Cardiac muscle cell (in vitro differentiated cells and primary cell): ENCODE data around the gene CHRM2. TPM values are rescaled to one million over a fixed set of nuclear protein-coding genes. Genes with fewer than 3 reads are reported as not detected.
A peak's percentile ranks its signal among the peaks of the same experiment; 100 is the strongest.

Experiments
- DNase-seq, 2 donors: peaks; one replicate each; pipeline versions ENCODE4 v3.0.0 to v3.0.0-alpha.2; 2010 to 2017; ENCODE audit warnings: low read depth in 1 of 2, low spot score in 1 of 2
- H3K27ac ChIP-seq: fragments of 200-600 bp; sonication (generic); 2 replicates; pipeline ENCODE4 v1.5.1; 2016
- H3K27me3 ChIP-seq: fragments of 200-600 bp; sonication (generic); 2 replicates; pipeline ENCODE4 v1.6.0; 2016; ENCODE audit warnings: control low read depth
- H3K36me3 ChIP-seq: fragments of 200-600 bp; sonication (generic); 2 replicates; pipeline ENCODE4 v1.5.1; 2016; ENCODE audit warnings: control low read depth
- H3K4me1 ChIP-seq: fragments of 200-600 bp; sonication (generic); 2 replicates; pipeline ENCODE4 v1.8.1; 2017; ENCODE audit warnings: low read depth, mild to moderate bottlenecking, mixed run types
- H3K4me3 ChIP-seq: fragments of 200-600 bp; sonication (generic); 2 replicates; pipeline ENCODE4 v1.5.1; 2016; ENCODE audit warnings: mild to moderate bottlenecking
- H3K9me3 ChIP-seq: fragments of 200-600 bp; sonication (generic); 2 replicates; pipeline ENCODE4 v1.5.1; 2017; ENCODE audit warnings: low read depth, mild to moderate bottlenecking, control low read depth
- polyA plus RNA-seq: library from polyadenylated mRNA; unstranded; fragments of >200 nt; fragmentation: Nextera tagmentation; extraction: Ambion mirVana; gene quantifications from 2 replicates; pipeline ENCODE4 v1.2.1, GENCODE V29; 2016
- total RNA-seq: library from RNA; depleted of rRNA; stranded (reverse); fragments of >200 nt; gene quantifications from 2 replicates; pipeline ENCODE4 v1.2.3, GENCODE V29; 2016
- TF ChIP-seq, protein P1 (sequence below): IDR thresholded peaks from 2 replicates; pipeline ENCODE4 v1.5.1; 2012; ENCODE audit warnings: low read depth, mild to moderate bottlenecking, low read length

CHRM2 gene
- total and polyA plus RNA-seq, 2 experiments from 2014 or later: 37.5 to 75.3 TPM

DNA sequence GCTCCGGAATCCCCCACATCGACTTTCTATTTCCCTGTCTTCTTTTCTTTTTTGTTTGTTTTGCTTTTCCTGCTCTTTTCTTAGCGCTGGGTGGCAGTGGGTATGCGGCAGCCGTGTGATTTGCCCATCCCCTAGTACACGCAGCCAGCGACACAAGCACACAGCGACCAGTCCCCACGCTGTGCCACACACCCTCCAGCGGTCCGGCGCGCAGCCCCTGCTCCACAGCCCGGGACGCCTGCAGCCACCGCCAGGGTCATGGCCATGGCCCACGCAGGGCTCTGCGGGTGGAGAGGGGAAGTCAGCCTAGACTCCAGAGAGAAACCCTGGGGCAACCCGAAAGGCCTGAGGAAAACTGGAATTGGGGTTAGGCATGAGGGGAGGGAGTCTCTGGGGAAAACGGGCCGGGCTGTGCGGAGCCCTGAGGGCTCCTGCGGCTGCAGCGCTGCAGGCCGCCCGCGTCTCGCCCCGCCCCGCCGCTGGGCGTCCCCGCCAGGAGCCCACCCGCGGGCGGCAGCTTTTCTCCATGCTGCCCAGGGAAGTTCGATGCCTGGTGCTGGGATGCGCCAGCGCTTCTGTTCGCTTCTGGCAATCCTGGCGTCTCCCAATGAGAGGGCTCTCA, 2.5 kb downstream of the CHRM2 start:
- Histone ChIP-seq H3K4me3 (peak overlapping the region; percentile 81), H3K27me3 (peaks cover 6% of the 10 kb centered on the region), H3K36me3 (no peaks in the 10 kb centered on the region), H3K27ac (peak overlapping the region; percentile 56), H3K9me3 (no peaks in the 10 kb centered on the region), H3K4me1 (peaks cover 22% of the 10 kb centered on the region)
- TF ChIP-seq, protein P1, sequence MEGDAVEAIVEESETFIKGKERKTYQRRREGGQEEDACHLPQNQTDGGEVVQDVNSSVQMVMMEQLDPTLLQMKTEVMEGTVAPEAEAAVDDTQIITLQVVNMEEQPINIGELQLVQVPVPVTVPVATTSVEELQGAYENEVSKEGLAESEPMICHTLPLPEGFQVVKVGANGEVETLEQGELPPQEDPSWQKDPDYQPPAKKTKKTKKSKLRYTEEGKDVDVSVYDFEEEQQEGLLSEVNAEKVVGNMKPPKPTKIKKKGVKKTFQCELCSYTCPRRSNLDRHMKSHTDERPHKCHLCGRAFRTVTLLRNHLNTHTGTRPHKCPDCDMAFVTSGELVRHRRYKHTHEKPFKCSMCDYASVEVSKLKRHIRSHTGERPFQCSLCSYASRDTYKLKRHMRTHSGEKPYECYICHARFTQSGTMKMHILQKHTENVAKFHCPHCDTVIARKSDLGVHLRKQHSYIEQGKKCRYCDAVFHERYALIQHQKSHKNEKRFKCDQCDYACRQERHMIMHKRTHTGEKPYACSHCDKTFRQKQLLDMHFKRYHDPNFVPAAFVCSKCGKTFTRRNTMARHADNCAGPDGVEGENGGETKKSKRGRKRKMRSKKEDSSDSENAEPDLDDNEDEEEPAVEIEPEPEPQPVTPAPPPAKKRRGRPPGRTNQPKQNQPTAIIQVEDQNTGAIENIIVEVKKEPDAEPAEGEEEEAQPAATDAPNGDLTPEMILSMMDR: no peak
- peak; percentile 6 to 64 for DNase-seq

DNA sequence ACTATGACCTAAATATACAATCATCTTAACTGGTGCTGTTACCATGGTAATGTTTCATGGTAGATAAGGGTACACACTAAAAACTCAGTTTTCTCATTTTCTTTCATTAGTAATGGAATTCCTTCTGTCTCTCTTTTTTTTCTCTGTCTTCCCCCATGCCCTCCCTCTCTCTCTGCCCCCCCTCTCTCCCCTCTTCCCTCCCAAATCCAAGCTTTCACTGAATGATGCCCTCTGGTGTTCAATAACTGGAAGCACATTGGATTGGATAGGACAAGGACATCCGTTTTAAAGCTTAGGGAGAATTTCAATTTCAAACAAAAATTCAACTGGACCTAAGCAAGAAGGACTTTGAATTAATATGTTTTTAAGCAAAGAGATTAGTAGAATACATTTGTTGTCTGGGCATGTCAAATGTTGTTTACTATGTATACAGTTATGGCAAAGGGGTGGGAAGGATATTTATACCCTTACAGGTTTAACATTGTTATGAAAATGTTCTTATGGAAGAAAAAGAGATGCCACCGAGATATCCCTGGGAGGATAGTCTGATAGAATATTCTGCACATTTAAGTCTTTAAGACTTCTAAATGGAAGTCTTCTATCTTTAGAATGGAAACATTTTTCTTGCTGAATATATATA, 6.1 kb downstream of the CHRM2 start:
- H3K36me3 ChIP-seq: peaks cover 5% of the 10 kb centered on the region
- H3K9me3 ChIP-seq: no peaks in the 10 kb centered on the region
- peaks cover 33% of the 10 kb centered on the region for H3K4me1 ChIP-seq
- TF ChIP-seq, protein P1: peak; percentile 62
- peaks cover 6% of the 10 kb centered on the region for H3K27me3 ChIP-seq
- DNase-seq: peak in 1 of 2 donors; percentile 46
- H3K4me3 ChIP-seq: no peak overlapping the region
- no peak overlapping the region for H3K27ac ChIP-seq

DNA sequence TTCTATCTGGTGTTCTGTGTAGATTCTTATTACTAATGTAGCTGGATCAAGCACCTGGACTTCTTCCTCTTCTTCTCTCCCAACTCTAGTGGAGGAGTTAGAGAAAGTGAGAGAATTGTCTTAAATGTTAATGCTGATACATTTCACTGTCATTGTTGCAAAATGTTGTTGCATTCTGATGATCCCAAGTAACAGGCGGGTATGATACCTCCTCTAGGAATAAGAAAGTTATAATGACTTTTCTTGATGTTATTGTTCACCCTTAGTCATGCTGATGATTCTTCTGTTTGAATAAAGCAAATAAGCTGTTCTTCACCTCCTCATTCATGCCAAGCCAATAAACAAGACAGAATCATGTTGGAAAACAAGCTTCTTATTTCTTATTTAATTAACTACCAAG, 9.1 kb downstream of the CHRM2 start:
- Histone ChIP-seq H3K27me3 (no peaks in the 10 kb centered on the region), H3K4me3 (no peak overlapping the region), H3K9me3 (no peaks in the 10 kb centered on the region), H3K36me3 (peaks cover 5% of the 10 kb centered on the region), H3K4me1 (peaks cover 51% of the 10 kb centered on the region), H3K27ac (peak overlapping the region; percentile 21)
- TF ChIP-seq, protein P1: no peak
- no peak for DNase-seq

DNA sequence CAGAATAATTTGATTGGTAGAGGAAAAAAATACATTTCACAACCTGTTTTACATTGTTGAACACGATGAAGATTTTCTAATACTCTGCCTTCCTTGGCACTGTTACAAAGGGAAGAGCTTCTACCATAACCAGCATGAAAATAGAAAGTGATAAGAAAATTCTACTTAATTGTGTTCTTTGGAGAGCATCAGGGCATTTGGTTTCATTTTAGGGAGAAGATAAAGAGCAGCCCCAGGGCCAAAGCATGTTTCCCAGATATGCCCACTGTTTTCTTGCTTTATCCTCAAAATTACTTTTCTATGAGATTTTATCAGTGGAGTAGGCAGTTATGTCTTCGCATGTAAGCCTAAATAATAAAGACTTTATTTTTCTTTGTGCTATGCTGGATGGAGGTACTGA, 9.5 kb downstream of the CHRM2 start:
- H3K27me3 ChIP-seq: no peaks in the 10 kb centered on the region
- H3K4me1 ChIP-seq: peaks cover 51% of the 10 kb centered on the region
- DNase-seq: peak in 1 of 2 donors; percentile 2
- H3K4me3 ChIP-seq: no peak overlapping the region
- no peaks in the 10 kb centered on the region for H3K9me3 ChIP-seq
- TF ChIP-seq, protein P1: no peak
- peaks cover 5% of the 10 kb centered on the region for H3K36me3 ChIP-seq
- H3K27ac ChIP-seq: peak overlapping the region; percentile 21

DNA sequence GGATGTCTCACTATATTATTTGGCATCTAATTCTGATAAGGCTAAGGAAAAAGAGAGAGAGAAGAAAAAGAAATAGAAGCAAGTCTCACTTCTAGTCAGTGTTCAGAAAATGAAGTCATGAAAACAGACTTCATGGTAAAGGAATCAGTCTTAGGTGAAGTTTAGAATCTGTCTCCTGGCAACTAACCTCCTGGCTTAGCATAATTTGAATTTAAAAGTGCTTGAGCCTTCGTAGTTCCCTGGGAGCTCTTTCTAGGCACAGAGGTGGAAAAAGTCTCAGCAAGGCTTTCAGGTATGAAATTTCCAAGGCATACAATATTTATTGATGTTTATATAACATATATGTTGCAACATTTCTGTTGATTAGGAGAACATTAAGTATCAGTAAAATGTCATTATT, 10.4 kb downstream of the CHRM2 start:
- no peaks in the 10 kb centered on the region for H3K9me3 ChIP-seq
- H3K36me3 ChIP-seq: peaks cover 5% of the 10 kb centered on the region
- H3K4me3 ChIP-seq: no peak overlapping the region
- peak overlapping the region; percentile 21 for H3K27ac ChIP-seq
- no peak for DNase-seq
- H3K27me3 ChIP-seq: no peaks in the 10 kb centered on the region
- H3K4me1 ChIP-seq: peaks cover 55% of the 10 kb centered on the region
- TF ChIP-seq, protein P1: no peak
